ENCODE data around the gene C1orf159.

Gene C1orf159

GRCh38 chr1:1121611-1122077 is 5.8 kb upstream of the C1orf159 start:
- Histone ChIP-seq H3K9me3 (no peaks in the 10 kb centered on the region), H3K27me3 (ENCODE audit: low read depth) (peaks cover 5% of the 10 kb centered on the region), H3K36me3 (replicated peaks) (no peaks in the 10 kb centered on the region), H3K4me3 (no peak overlapping the region), H3K4me1 (no peaks in the 10 kb centered on the region)
- DNase-seq (ENCODE audit: low spot score in 2 of 2) = no peak
- in situ Hi-C loops (cut with MboI; ENCODE audit: low sequenced_read_pairs) = no loop called here

GRCh38 chr1:1120866-1121591 is 5.1 kb upstream of the C1orf159 start:
- in situ Hi-C loops (cut with MboI; ENCODE audit: low sequenced_read_pairs) = no loop called here
- H3K27me3 ChIP-seq (ENCODE audit: low read depth) = peaks cover 5% of the 10 kb centered on the region
- no peaks in the 10 kb centered on the region for H3K9me3 ChIP-seq
- no peaks in the 10 kb centered on the region for H3K4me1 ChIP-seq
- H3K4me3 ChIP-seq = no peak overlapping the region
- H3K36me3 ChIP-seq (replicated peaks) = no peaks in the 10 kb centered on the region
- DNase-seq (ENCODE audit: low spot score in 2 of 2) = no peak

GRCh38 chr1:1120096-1120495 is 4.2 kb upstream of the C1orf159 start:
- H3K27me3 ChIP-seq (ENCODE audit: low read depth) = peaks cover 5% of the 10 kb centered on the region
- no peaks in the 10 kb centered on the region for H3K9me3 ChIP-seq
- in situ Hi-C loops (cut with MboI; ENCODE audit: low sequenced_read_pairs) = no loop called here
- no peak overlapping the region for H3K4me3 ChIP-seq
- no peaks in the 10 kb centered on the region for H3K36me3 ChIP-seq (replicated peaks)
- no peaks in the 10 kb centered on the region for H3K4me1 ChIP-seq
- no peak for DNase-seq (ENCODE audit: low spot score in 2 of 2)

DNA sequence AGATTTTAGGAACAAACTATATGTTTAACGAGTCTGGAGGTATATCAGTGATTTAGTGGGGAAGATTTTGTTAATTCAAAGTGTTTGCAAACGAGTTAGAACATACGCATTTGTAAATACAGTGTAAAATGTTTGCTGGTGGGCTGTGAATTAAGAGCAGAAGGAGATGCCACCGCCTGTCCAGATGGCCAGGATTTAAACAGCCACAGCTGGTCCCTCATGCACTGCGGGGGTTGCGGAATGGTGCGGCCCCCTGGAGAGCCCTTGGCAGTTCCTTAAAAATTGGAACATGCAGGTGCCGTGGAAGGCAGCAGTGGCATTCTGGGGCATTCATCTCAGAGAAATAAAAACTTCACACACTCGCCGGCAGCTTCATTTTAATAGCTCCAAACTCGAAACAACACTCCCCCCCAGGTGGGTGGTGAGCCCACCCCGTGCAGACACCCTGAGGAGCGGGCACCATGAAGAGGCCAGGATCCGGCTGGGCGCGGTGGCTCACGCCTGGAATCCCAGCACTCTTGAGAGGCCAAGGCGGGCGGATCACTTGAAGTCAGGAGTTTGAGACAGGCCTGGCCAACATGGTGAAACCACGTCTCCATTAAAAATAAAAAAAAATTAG is 3.5 kb upstream of the C1orf159 start:
- no peaks in the 10 kb centered on the region for H3K4me1 ChIP-seq
- DNase-seq (ENCODE audit: low spot score in 2 of 2) = no peak
- in situ Hi-C loops (cut with MboI; ENCODE audit: low sequenced_read_pairs) = loop anchor here (10.0 kb wide), 1 partner anchor 185 kb away; the partner anchor contains the start of genes ACAP3 and PUSL1
- H3K27me3 ChIP-seq (ENCODE audit: low read depth) = peaks cover 5% of the 10 kb centered on the region
- no peaks in the 10 kb centered on the region for H3K36me3 ChIP-seq (replicated peaks)
- no peak overlapping the region for H3K4me3 ChIP-seq
- H3K9me3 ChIP-seq = no peaks in the 10 kb centered on the region

DNA sequence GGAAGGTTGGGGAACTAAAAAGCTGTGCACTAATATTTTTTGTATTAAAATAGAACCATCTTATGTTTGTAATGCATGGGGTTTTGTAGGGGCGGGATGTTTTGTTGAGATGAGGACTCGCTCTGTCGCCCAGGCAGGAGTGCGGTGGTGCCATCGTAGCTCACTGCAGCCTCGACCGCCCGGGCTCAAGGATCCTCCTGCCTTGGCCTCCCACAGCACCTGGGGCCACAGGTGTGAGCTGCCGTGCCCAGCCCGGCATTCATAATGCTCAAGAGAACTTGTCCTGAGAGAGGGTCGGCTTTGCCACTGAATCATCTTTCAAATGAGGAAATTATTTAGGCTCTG is 3.0 kb upstream of the C1orf159 start:
- in situ Hi-C loops (cut with MboI; ENCODE audit: low sequenced_read_pairs) = loop anchor here (10.0 kb wide), 1 partner anchor 186 kb away; the partner anchor contains the start of genes ACAP3 and PUSL1
- H3K36me3 ChIP-seq (replicated peaks) = no peaks in the 10 kb centered on the region
- DNase-seq (ENCODE audit: low spot score in 2 of 2) = no peak
- peaks cover 5% of the 10 kb centered on the region for H3K27me3 ChIP-seq (ENCODE audit: low read depth)
- H3K4me1 ChIP-seq = no peaks in the 10 kb centered on the region
- no peak overlapping the region for H3K4me3 ChIP-seq
- no peaks in the 10 kb centered on the region for H3K9me3 ChIP-seq

- no peak for DNase-seq (ENCODE audit: low spot score in 2 of 2)
- in situ Hi-C loops (cut with MboI; ENCODE audit: low sequenced_read_pairs) = loop anchor here (10.0 kb wide), 1 partner anchor 187 kb away; the partner anchor contains the start of genes ACAP3 and PUSL1
- H3K27me3 ChIP-seq (ENCODE audit: low read depth) = peaks cover 5% of the 10 kb centered on the region
- no peaks in the 10 kb centered on the region for H3K4me1 ChIP-seq
- no peak overlapping the region for H3K4me3 ChIP-seq
- H3K9me3 ChIP-seq = no peaks in the 10 kb centered on the region
- no peaks in the 10 kb centered on the region for H3K36me3 ChIP-seq (replicated peaks)
Observed at GRCh38 chr1:1118011-1118875, 2.4 kb upstream of the C1orf159 start.

- in situ Hi-C loops (cut with MboI; ENCODE audit: low sequenced_read_pairs) = loop anchor here (10.0 kb wide), 1 partner anchor 187 kb away; the partner anchor contains the start of genes ACAP3 and PUSL1
- Histone ChIP-seq H3K9me3 (no peaks in the 10 kb centered on the region), H3K27me3 (ENCODE audit: low read depth) (peaks cover 5% of the 10 kb centered on the region), H3K4me3 (no peak overlapping the region), H3K4me1 (no peaks in the 10 kb centered on the region), H3K36me3 (replicated peaks) (no peaks in the 10 kb centered on the region)
- no peak for DNase-seq (ENCODE audit: low spot score in 2 of 2)
Observed at GRCh38 chr1:1117469-1117831, 1.6 kb upstream of the C1orf159 start.

- in situ Hi-C loops (cut with MboI; ENCODE audit: low sequenced_read_pairs) = loop anchor here (10.0 kb wide), 1 partner anchor 188 kb away; the partner anchor contains the start of genes ACAP3 and PUSL1
- Histone ChIP-seq H3K9me3 (no peaks in the 10 kb centered on the region), H3K36me3 (replicated peaks) (no peaks in the 10 kb centered on the region), H3K4me1 (no peaks in the 10 kb centered on the region), H3K27me3 (ENCODE audit: low read depth) (peaks cover 5% of the 10 kb centered on the region), H3K4me3 (peak overlapping the region; percentile 85)
- peak in 1 of 2 experiments; percentile 35 for DNase-seq (ENCODE audit: low spot score in 2 of 2)
Observed at GRCh38 chr1:1116701-1117468, 996 bp upstream of the C1orf159 start.

DNA sequence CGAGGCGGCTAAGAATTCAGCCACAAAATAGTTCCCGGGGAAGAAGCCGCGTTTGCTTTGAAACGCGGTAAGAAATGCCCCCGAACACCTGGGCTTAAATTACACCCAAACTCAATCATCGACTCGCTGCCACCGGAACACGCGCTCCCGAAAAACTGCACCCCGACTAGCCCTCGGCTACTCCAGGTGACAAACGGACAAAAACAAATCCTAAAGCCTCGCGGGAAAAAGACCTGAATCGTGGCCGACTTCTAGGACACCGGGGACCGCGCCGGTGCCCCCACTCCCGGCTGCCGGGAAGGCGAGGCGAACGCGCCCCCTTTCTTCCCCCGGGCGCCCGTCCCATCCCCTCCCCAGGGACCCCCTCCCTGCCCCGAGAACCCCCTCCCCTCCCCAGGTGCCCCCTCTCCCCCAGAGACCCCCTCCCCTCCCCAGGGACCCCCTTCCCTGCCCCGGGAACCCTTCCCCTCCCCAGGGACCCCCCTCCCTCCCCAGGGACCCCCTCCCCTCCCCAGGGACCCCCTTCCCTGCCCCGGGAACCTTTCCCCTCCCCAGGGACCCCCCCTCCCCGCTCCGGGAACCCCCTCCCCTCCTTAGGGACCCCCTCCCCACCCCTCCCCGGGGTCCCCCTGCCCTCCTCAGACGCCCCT is 628 bp downstream of the C1orf159 start:
- Histone ChIP-seq H3K36me3 (replicated peaks) (no peaks in the 10 kb centered on the region), H3K4me1 (no peaks in the 10 kb centered on the region), H3K9me3 (no peaks in the 10 kb centered on the region), H3K4me3 (peak overlapping the region; percentile 85), H3K27me3 (ENCODE audit: low read depth) (peaks cover 5% of the 10 kb centered on the region)
- no peak for DNase-seq (ENCODE audit: low spot score in 2 of 2)
- in situ Hi-C loops (cut with MboI; ENCODE audit: low sequenced_read_pairs) = loop anchor here (10.0 kb wide), 1 partner anchor 190 kb away; the partner anchor contains the start of genes ACAP3 and PUSL1

GRCh38 chr1:1114431-1114830 is 1.5 kb downstream of the C1orf159 start:
- H3K36me3 ChIP-seq (replicated peaks) = no peaks in the 10 kb centered on the region
- peak overlapping the region; percentile 39 for H3K4me3 ChIP-seq
- H3K27me3 ChIP-seq (ENCODE audit: low read depth) = peaks cover 5% of the 10 kb centered on the region
- H3K4me1 ChIP-seq = no peaks in the 10 kb centered on the region
- H3K9me3 ChIP-seq = no peaks in the 10 kb centered on the region
- in situ Hi-C loops (cut with MboI; ENCODE audit: low sequenced_read_pairs) = loop anchor here (10.0 kb wide), 1 partner anchor 190 kb away; the partner anchor contains the start of genes ACAP3 and PUSL1
- no peak for DNase-seq (ENCODE audit: low spot score in 2 of 2)

GRCh38 chr1:1112237-1112985 is 3.5 kb downstream of the C1orf159 start:
- Histone ChIP-seq H3K27me3 (ENCODE audit: low read depth) (peaks cover 3% of the 10 kb centered on the region), H3K9me3 (no peaks in the 10 kb centered on the region), H3K36me3 (replicated peaks) (no peaks in the 10 kb centered on the region), H3K4me1 (no peaks in the 10 kb centered on the region), H3K4me3 (no peak overlapping the region)
- DNase-seq (ENCODE audit: low spot score in 2 of 2) = no peak
- in situ Hi-C loops (cut with MboI; ENCODE audit: low sequenced_read_pairs) = loop anchor here (10.0 kb wide), 1 partner anchor 192 kb away; the partner anchor contains the start of genes ACAP3 and PUSL1
